ENCODE data around the gene EZH2.

Gene EZH2

DNA sequence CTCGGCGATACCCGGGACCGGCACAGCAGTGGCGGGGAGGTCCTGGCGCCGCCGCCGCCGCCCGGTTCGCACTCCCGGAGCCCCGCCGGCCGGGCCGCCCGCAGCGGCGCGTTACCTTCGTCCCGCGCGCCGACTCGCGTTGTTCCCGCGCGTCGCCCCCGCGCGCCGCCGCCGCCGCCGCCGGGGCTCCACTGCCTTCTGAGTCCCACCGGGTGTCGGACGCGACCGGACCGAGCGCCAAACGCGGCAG lies at the start of gene EZH2:
Gene EZH2, minus strand, starts transcription at position 243 of the 250 bp plus-strand sequence. CDS start 36,993 bp downstream, outside the sequence.
- peak within 1 kb of the TSS; percentile 56 for H3K4me3 ChIP-seq (replicated peaks; ENCODE audit: low read depth, low read length)
- TF ChIP-seq, protein P1, sequence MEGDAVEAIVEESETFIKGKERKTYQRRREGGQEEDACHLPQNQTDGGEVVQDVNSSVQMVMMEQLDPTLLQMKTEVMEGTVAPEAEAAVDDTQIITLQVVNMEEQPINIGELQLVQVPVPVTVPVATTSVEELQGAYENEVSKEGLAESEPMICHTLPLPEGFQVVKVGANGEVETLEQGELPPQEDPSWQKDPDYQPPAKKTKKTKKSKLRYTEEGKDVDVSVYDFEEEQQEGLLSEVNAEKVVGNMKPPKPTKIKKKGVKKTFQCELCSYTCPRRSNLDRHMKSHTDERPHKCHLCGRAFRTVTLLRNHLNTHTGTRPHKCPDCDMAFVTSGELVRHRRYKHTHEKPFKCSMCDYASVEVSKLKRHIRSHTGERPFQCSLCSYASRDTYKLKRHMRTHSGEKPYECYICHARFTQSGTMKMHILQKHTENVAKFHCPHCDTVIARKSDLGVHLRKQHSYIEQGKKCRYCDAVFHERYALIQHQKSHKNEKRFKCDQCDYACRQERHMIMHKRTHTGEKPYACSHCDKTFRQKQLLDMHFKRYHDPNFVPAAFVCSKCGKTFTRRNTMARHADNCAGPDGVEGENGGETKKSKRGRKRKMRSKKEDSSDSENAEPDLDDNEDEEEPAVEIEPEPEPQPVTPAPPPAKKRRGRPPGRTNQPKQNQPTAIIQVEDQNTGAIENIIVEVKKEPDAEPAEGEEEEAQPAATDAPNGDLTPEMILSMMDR (IDR thresholded peaks at IDR 0.05; ENCODE audit: low read depth, low read length, missing control alignments), result no peak
- DNase-seq (ENCODE audit: extremely low read depth, low read depth), result no peak

DNA sequence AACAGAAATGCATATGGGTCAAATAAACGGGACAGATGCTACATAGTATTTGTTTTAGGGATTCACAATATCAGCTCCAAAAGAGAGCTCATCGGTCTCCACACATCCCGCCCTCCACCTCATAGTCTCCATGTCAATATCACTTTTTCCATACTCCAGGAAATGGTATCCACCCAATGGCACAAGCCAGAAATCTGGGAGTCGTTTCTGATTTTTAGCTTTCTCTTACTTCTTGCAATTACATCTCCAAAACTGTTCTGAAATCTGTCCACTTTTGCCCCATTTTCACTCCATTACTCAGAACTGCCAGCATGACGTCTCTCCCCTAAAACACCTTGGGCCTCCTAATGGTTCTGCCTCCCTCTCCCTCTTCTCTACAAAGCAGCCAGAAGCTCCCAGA lies 47.4 kb upstream of the EZH2 start:
- TF ChIP-seq, protein P1 (IDR thresholded peaks at IDR 0.05; ENCODE audit: low read depth, low read length, missing control alignments), result no peak
- no peak for DNase-seq (ENCODE audit: extremely low read depth, low read depth)

DNA sequence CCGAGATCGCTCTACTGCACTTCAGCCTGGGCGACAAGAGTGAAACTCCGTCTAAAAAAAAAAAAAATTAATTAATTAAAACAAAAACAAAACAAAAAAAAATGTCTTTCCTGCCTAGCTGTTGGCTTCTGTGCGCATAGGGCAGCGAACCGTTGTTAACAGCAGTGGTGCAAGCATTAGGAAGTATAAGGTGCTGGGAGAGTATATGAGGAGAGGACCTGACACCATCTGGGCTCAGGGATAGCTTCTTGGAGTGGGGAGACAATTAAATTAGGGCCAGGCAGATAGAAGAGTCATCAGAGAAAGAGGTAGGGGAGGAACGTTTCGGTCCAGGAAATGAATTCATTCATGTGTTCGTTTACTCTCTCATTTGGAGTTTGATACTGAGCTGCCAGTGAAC lies 46.2 kb upstream of the EZH2 start:
- TF ChIP-seq, protein P1 (IDR thresholded peaks at IDR 0.05; ENCODE audit: low read depth, low read length, missing control alignments), result no peak

More for the DNA sequence above, 47.4 kb upstream of the EZH2 start:
- no peak overlapping the region for H3K4me3 ChIP-seq (replicated peaks; ENCODE audit: low read depth, low read length)

DNA sequence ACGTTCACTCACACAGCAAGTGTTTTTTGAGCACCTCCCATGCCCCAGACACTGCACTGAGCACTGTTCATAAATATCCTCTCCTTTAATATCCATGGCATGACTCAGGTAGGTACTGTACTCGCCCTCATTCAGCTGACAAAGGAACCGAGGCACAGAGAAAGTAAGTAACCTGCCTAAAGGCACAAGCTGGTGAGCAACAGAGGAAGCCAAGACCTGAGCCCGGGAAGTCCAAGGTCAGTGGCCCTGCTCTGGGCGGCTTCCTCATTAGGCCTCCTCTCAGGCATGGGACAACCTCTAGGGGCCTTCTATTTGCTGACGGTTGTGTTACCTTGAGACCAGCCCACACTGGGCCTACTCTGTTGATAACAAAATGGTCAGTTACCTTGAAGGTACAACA lies 45.1 kb upstream of the EZH2 start:
- no peak overlapping the region for H3K4me3 ChIP-seq (replicated peaks; ENCODE audit: low read depth, low read length)
- TF ChIP-seq, protein P1 (IDR thresholded peaks at IDR 0.05; ENCODE audit: low read depth, low read length, missing control alignments), result no peak
- DNase-seq (ENCODE audit: extremely low read depth, low read depth), result no peak

More for the DNA sequence above, 46.2 kb upstream of the EZH2 start:
- no peak overlapping the region for H3K4me3 ChIP-seq (replicated peaks; ENCODE audit: low read depth, low read length)
- no peak for DNase-seq (ENCODE audit: extremely low read depth, low read depth)

DNA sequence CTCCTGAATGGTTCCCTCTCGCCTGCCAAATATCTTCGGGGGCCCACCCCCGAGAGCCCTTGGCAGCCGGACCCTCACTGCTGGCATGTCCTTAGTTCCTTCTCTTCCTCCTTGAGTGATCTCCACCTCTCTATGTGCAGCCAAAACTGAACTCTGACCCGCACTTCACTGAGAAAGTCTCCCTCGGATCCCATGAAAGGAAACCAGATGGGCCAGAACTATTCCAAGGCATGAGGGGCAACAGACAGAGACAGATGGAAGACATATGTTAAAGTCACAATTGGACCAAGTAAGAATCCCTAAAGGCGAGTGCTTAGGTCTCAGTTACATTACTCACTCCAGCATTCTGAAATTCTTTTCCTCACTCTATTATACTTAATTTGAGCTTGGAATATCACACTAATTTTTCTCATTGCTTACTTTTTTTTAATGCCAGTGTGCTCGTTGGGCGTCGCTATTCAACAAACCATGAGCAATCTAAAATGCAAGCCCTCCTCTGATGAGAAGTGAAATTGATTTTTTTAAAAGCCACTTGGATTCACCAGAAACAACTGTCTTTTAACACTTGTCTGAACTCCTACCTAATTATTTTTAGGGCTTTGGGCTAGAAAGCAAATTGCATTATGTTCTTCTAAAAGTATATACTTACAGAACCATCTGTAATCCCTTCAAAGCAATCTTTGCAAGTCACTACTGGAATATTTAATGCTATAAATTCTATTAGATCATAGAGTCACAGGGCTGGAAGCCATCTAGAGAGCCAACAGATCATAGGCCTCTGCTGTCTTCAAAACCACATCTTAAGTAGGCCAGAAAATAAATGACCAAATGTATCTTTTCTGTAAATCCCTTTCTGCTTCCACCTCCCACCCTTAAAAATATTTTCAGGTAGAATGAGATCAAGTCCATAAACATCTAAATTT lies 43.3 kb upstream of the EZH2 start:
- no peak overlapping the region for H3K4me3 ChIP-seq (replicated peaks; ENCODE audit: low read depth, low read length)
- TF ChIP-seq, protein P1 (IDR thresholded peaks at IDR 0.05; ENCODE audit: low read depth, low read length, missing control alignments), result no peak
- peak; percentile 74 for DNase-seq (ENCODE audit: extremely low read depth, low read depth)

DNA sequence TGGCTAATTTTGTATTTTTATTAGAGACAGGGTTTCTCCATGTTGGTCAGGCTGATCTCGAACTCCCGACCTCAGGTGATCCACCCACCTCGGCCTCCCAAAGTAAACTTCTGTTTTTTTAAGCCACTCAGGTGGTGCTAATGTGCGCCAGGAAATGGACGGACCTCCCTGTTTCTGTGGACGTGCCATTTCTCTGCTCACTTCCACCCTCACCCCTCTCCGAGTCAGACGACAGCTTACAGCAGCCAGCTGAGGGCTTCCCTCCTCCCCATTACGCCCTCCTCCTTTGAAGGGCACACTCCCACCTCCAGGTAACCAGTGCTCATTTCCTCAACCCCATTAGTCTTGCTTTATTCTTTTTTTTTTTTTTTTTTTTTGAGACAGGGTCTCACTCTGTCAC lies 41.7 kb upstream of the EZH2 start:
- H3K4me3 ChIP-seq (replicated peaks; ENCODE audit: low read depth, low read length), result no peak overlapping the region
- TF ChIP-seq, protein P1 (IDR thresholded peaks at IDR 0.05; ENCODE audit: low read depth, low read length, missing control alignments), result no peak
- no peak for DNase-seq (ENCODE audit: extremely low read depth, low read depth)

Measured in HFF-Myc (cell line).